ENCODE results near the gene PLEKHH3.
A peak's percentile ranks its signal among the peaks of the same experiment; 100 is the strongest.
"Not testable (repeated sequence)": the region's sequence is repeated elsewhere in the genome, so short reads cannot be mapped to it uniquely, and the experiment has no call there.

PLEKHH3 gene

GRCh38 chr17:42667088-42667951 is 9.5 kb downstream of the PLEKHH3 start:
- peak; percentile 72 for DNase-seq (ENCODE audit: low read depth, low spot score)

GRCh38 chr17:42666126-42666525 is 10.7 kb downstream of the PLEKHH3 start:
- DNase-seq (ENCODE audit: low read depth, low spot score); H3K4me3 ChIP-seq (ENCODE audit: low read depth, low read length); in situ Hi-C loops (cut with HindIII; ENCODE audit: low sequenced_read_pairs): not testable (repeated sequence)

More at GRCh38 chr17:42667088-42667951, 9.5 kb downstream of the PLEKHH3 start:
- in situ Hi-C loops (cut with HindIII; ENCODE audit: low sequenced_read_pairs) = no loop called here
- H3K4me3 ChIP-seq (ENCODE audit: low read depth, low read length) = no peak overlapping the region
- TF ChIP-seq CTCF (IDR thresholded peaks at IDR 0.05; ENCODE audit: low read depth, low read length) = no peak

DNA sequence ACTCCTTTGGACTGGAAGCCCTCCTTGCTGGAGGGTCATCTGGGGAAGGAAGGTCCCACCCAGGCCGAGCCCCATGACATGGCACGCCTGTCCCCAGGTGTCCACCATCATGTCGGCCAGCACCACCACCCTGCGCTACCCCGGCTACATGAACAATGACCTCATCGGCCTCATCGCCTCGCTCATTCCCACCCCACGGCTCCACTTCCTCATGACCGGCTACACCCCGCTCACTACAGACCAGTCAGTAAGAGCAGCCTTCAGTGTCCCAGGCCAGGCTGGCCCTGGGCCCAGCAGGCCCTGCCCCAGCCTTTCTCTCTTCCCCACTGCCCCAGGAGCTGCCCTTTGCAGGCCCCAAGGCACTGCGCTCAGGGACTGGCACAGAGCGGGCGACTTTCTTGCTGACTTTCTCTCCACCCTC is 11.2 kb downstream of the PLEKHH3 start:
- DNase-seq (ENCODE audit: low read depth, low spot score) = no peak
- H3K4me3 ChIP-seq (ENCODE audit: low read depth, low read length) = no peak overlapping the region
- in situ Hi-C loops (cut with HindIII; ENCODE audit: low sequenced_read_pairs) = no loop called here
- no peak for TF ChIP-seq CTCF (IDR thresholded peaks at IDR 0.05; ENCODE audit: low read depth, low read length)

GRCh38 chr17:42660692-42661345 is 16.0 kb downstream of the PLEKHH3 start:
- H3K4me3 ChIP-seq (ENCODE audit: low read depth, low read length) = no peak overlapping the region

DNA sequence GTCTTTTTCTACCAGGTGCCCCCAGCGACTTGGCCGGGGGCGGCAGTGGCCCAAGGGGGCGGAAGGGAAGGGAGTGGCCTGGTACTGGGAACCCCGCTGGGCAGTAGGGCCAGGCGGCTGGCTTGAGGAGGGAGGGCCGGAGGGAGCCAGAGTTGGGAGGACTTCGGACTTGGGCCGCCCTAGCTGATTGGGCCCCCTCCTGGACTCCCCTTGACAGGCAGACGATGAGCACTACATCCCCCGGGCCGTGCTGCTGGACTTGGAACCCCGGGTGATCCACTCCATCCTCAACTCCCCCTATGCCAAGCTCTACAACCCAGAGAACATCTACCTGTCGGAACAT is 16.9 kb downstream of the PLEKHH3 start:
- DNase-seq (ENCODE audit: low read depth, low spot score); in situ Hi-C loops (cut with HindIII; ENCODE audit: low sequenced_read_pairs): not testable (repeated sequence)
- H3K4me3 ChIP-seq (ENCODE audit: low read depth, low read length) = peak overlapping the region; percentile 64

More at GRCh38 chr17:42660692-42661345, 16.0 kb downstream of the PLEKHH3 start:
- DNase-seq (ENCODE audit: low read depth, low spot score) = peak; percentile 50
- TF ChIP-seq CTCF (IDR thresholded peaks at IDR 0.05; ENCODE audit: low read depth, low read length) = no peak
- in situ Hi-C loops (cut with HindIII; ENCODE audit: low sequenced_read_pairs) = no loop called here

DNA sequence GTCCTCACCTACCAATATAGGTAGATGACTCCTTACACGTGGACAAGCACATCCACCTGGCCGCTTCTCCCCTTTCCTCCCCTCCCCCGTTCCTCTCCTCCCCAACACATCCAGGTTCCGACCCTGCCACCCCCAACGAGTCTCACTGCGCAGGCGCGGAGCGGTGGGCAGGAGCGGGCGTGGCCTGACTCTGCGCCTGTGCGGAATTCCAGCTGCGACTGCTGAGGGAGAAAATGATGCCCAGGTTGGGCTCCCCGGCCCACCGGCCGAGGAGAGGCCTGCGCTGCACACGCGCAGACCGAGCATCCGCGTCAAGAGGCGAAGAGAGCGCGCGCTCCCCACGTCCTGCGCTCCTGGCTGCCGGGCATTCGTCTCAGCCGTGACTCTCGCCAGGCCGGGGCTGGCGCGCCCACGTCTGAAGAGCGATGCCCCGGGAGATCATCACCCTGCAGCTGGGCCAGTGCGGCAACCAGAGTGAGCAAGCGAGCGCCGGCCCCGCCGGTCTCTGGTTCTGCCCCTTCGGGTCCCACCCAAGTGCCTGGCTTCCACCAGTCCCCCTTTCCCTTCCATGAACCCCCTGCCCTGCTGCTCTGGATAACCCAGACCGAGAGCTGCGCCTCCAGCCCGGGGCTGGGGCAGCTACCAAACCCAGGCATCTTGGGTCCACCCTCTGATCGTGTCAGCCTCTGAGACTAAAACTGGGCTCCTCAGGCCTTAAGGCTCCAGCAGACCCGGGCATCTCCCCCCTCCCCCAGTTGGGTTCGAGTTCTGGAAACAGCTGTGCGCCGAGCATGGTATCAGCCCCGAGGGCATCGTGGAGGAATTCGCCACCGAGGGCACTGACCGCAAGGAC is 17.5 kb downstream of the PLEKHH3 start, which contains the start of gene TUBG2:
Gene TUBG2, plus strand, starts transcription at position 206 of the 853 bp plus-strand sequence. Its CDS starts 220 bp downstream, at position 426.
- H3K4me3 ChIP-seq (ENCODE audit: low read depth, low read length) = peak within 1 kb of the TSS; percentile 64
- in situ Hi-C loops (cut with HindIII; ENCODE audit: low sequenced_read_pairs) = no loop called here
- peak; percentile 89 for DNase-seq (ENCODE audit: low read depth, low spot score)
- no peak for TF ChIP-seq CTCF (IDR thresholded peaks at IDR 0.05; ENCODE audit: low read depth, low read length)

- TF ChIP-seq CTCF (IDR thresholded peaks at IDR 0.05; ENCODE audit: low read depth, low read length) = no peak
These were observed 18.8 kb downstream of the PLEKHH3 start for GRCh38 chr17:42657824-42658588.

More at GRCh38 chr17:42657824-42658588, 18.8 kb downstream of the PLEKHH3 start:
- in situ Hi-C loops (cut with HindIII; ENCODE audit: low sequenced_read_pairs) = no loop called here
- DNase-seq (ENCODE audit: low read depth, low spot score) = no peak
- no peak overlapping the region for H3K4me3 ChIP-seq (ENCODE audit: low read depth, low read length)
